ENCODE results near the gene TTC33.
"Not testable (repeated sequence)": the region's sequence is repeated elsewhere in the genome, so short reads cannot be mapped to it uniquely, and the experiment has no call there.

TTC33 gene

GRCh38 chr5:40605295-40605958, 150.3 kb downstream of the TTC33 start:
- no peak for DNase-seq

GRCh38 chr5:40603378-40603777, 152.4 kb downstream of the TTC33 start:
- no peak for DNase-seq

GRCh38 chr5:40601198-40601868, 154.4 kb downstream of the TTC33 start:
- no peak for DNase-seq

GRCh38 chr5:40600383-40600782, 155.4 kb downstream of the TTC33 start:
- no peak for DNase-seq

GRCh38 chr5:40599676-40600075, 156.1 kb downstream of the TTC33 start:
- no peak for DNase-seq

- no peak for DNase-seq
Measured at GRCh38 chr5:40594811-40595210, 160.9 kb downstream of the TTC33 start.

GRCh38 chr5:40591727-40592396, 163.9 kb downstream of the TTC33 start:
- DNase-seq: peak; percentile 34

GRCh38 chr5:40587376-40587775, 168.4 kb downstream of the TTC33 start:
- no peak for DNase-seq

GRCh38 chr5:40585537-40586267, 170.1 kb downstream of the TTC33 start:
- DNase-seq: no peak

- no peak for DNase-seq
Measured at GRCh38 chr5:40584054-40584453, 171.7 kb downstream of the TTC33 start.

GRCh38 chr5:40578501-40579451, 177.0 kb downstream of the TTC33 start:
- DNase-seq: peak; percentile 95

GRCh38 chr5:40577718-40578117, 178.0 kb downstream of the TTC33 start:
- DNase-seq: no peak

- DNase-seq: peak; percentile 64
Measured at GRCh38 chr5:40575921-40576320, 179.8 kb downstream of the TTC33 start.

- DNase-seq: no peak
Measured at GRCh38 chr5:40575411-40575810, 180.3 kb downstream of the TTC33 start.

GRCh38 chr5:40572937-40573336, 182.8 kb downstream of the TTC33 start:
- DNase-seq: no peak

GRCh38 chr5:40572391-40572790, 183.4 kb downstream of the TTC33 start:
- no peak for DNase-seq

GRCh38 chr5:40571729-40572128, 184.0 kb downstream of the TTC33 start:
- no peak for DNase-seq

GRCh38 chr5:40570408-40571129, 185.2 kb downstream of the TTC33 start:
- peak; percentile 31 for DNase-seq

GRCh38 chr5:40569546-40570270, 186.1 kb downstream of the TTC33 start:
- DNase-seq: no peak

- DNase-seq: no peak
Measured at GRCh38 chr5:40568548-40568947, 187.2 kb downstream of the TTC33 start.

- DNase-seq: not testable (repeated sequence)
Measured at GRCh38 chr5:40563173-40563572, 192.6 kb downstream of the TTC33 start.

Data from activated CD4-positive, alpha-beta T cell treated with anti-CD3 and anti-CD28 coated beads, Interleukin-10, Interleukin-2, amounts not matched to agents 100 ng/mL and 50 ng/mL, durations not matched to agents 16 hours and 8 hours (primary cell).